HUDEP-2 (cell line): ENCODE measurements around the gene MIS18A.
"Not testable (repeated sequence)": the region's sequence is repeated elsewhere in the genome, so short reads cannot be mapped to it uniquely, and the experiment has no call there.

ENCODE experiments used
- DNase-seq, 76 experiments: peaks; one replicate each; lab custom pipeline; 2025; ENCODE audit not compliant: unreplicated experiment in 76 of 76; lab: John Stamatoyannopoulos, UW

The MIS18A gene

DNA sequence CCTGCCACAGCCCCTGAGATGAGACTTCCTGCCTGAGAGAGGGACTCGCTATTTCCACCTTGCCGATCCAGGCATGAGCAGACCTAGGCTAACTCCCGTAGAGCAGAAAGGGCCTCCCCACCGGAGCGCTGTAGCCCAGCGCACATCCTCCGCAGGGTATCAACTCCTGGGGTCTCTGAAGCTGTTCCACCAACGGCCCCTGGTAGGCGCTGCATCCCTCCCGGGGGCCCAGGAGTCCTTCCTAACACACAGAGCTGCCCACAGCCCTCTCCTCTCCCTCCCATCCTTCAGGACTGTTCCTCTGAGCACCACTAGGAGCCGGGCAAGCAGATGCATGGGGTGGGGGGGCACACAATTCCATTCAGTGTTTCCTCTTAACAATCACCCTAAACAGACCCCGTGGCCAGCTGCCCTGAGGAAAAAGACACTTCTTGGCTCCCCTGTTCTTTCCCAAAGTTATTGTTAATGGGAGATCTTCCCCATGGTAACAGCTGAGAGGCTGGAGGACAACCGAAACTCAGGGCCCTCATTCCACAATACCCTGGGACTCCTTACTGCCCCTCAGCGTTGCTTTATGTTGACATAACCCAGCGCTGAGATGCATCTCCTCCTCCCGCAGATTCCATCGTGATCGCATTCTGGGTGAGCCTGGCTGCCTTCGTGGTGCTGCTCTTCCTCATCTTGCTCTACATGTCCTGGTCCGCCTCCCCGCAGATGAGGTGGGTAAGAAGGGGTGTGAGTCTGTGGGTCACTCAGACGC is 27.4 kb upstream of the MIS18A start:
- DNase-seq = no peak

DNA sequence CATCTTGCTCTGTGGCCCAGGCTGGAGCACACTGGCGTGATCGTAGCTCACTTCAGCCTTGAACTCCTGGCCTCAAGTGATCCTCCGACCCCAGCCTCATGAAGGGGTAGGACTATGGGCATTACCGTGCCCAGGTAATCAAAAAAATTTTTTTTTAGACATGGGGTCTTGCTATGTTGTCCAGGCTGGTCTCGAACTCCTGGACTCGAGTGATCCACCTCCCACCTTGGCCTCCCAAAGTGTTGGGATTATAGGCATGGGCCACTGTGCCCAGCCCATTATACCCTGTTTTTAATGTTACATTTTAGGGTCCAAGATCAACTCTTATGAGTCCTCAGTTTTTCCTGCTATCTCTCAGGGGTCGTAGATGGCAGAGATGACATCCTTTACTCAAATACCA is 26.1 kb upstream of the MIS18A start:
- DNase-seq = no peak

DNA sequence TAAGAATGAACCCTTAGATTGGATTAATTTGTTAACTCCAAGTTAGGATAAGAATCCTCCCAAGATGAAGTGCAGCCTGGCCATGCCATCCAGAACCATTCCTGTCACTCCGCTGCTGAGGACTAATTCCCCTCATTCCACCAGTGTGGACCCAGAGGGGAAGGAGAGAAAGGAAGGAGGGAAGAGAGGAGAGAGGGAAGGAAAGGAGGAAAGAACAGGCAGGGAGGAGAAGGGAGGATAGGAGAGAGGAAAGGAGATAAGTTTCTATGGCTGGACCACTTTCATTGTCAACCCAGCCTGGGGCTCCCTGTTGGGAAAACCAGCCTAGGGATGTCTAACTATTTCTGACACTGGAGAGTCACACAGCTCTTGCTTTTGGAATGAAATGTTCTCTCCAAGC is 24.5 kb upstream of the MIS18A start:
- no peak for DNase-seq

DNA sequence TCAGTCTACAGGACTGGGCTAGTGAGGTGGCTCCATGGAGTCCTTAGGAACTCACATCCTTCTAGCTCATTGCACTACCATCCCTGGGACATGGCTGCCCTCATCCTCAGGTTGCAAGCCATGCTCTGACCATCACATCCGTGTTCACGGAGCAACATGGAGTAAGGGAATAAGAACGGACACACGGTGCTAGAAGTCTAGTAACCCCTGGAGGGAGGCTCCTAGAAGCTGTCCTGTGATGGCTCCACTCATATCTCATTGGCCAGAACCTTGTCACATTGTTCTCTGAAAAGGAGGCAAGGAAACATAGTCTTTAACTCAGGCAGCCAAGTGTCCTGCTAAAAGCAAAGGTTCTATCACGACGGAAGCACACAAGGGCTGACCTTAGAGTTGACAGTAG is 23.7 kb upstream of the MIS18A start:
- DNase-seq = no peak

DNA sequence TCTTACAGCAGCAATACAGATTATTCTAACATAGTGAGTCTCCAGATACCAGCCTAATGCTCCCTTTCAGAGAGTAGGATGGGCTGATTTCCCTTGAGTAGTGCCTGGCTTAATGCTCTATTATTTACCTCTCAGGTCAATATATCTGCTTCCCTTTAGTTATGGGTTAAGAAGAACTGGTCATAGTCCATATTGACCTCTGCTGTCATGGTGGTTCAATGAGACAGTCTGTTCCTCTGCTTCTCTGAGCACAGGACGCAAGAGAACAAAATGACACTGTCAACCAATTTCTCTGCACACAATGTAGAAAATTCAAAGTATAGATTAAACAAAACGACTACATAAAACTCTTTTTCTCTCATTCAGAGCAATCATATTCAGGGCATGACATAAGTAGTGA is 22.7 kb upstream of the MIS18A start:
- no peak for DNase-seq

DNA sequence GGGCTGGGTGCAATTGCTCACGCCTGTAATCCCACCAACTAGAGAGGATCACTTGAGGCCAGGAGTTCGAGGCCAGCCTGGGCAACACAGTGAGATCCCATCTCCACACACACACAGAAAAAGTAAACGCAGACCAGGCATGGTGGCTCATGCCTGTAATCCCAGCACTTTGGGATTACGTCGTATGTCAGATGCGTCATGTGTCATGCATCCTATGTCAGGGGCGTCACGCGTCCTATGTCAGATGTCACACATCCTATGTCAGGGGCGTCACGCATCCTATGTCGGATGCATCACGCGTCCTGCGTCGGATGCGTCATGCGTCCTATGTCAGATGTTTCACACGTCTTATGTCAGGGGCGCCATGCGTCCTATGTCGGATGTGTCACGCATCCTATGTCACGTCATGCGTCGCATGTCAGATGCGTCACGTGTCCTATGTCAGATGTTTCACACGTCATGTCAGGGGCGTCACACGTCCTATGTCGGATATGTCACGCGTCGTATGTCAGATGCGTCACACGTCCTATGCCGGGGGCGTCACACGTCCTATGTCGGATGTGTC is 21.4 kb upstream of the MIS18A start:
- DNase-seq = no peak

DNA sequence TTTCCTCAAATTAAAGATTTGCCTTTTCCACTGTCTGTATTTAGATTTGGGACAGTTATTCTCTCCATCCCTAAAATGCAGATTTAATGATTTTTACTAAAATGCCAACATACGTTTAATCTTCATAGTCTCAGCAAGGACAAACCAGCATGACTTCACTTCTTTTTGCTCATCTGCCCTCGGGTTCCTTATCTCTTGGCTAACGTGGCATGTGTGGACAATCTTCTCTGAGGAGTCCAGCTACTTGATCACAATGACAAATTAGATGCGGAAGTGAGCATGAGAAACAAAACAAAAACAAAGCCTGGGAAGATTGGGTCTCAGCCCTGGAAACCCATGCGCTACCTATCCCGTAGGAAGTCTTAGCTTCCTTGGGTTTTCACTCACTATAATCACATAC is 20.8 kb upstream of the MIS18A start:
- DNase-seq = no peak

DNA sequence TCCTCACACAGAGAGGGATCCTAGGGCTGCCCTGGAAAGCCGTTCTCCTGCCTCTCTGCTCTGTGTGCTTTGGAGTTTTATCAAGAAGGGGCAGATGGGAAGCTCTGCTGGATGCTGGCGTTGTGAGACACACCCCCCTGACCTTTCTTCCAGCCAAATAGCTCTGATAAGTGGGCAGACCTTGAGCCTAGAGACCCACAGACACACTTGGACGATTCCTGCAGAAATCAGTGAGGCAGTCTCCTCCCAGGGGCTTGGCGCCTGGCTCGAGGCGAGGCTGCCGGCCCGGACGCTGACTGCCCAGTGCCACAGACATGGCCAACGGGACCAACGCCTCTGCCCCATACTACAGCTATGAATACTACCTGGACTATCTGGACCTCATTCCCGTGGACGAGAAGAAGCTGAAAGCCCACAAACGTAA is 19.8 kb upstream of the MIS18A start, which contains the start of gene MRAP:
Gene MRAP, plus strand, starts transcription at position 198 of the 424 bp plus-strand sequence. Its CDS starts 117 bp downstream, at position 315.
- no peak for DNase-seq

DNA sequence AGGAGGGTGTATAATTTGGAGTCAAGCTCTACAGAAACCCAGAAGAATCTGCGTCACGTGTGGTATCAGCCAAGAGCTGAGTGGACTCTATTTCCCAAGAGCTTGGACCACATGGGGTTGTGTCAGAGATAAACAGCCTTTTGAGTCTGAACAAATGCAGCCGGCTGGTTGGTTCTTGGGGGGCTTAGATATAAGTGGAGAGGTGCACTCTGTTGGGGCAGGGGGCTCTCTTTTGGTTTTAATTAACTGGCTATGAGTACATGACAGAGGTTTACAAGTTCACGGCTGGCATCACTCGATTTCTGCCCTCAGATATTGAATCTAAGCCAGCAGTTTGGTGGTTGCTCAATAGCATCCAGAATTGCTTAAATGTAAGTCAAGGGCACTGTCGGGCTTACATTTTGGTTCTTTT is 19.3 kb upstream of the MIS18A start:
- DNase-seq = no peak

DNA sequence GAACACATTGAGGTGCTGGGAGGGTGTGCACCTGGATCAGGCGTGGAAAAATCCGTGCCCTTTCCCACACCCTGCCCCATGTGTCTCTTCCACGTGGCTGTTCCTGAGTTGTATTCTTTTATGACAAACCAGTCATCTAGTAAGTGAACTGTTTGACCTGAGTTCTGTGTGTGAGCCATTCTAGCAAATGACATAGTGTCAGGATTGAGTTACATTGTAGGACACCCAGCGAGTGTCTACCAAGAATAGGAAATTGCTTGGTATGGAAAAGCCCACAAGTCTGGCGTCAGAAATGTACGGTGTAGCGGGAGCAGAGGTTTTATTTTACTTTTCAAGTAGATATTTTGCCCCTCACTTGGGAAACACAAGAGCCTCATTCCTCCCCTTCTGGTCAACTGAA is 18.6 kb upstream of the MIS18A start:
- no peak for DNase-seq

DNA sequence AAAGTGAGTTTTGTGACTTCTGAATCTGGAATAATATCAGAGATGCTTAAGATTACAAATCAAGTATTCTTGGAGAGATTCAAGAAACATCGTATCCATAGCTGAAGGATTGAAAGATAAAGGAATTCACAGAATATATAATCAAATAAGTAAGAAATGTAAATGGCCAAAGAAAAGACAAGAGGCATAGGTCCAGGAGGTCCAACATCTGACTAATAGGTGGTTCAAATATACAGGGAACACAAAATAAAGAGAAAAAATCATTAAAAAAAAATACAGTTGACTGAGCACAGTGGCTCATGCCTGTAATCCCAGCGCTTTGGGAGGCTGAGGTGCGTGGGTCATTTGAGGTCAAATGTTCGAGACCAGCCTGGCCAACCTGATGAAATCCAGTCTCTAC is 6.6 kb upstream of the MIS18A start:
- no peak for DNase-seq

DNA sequence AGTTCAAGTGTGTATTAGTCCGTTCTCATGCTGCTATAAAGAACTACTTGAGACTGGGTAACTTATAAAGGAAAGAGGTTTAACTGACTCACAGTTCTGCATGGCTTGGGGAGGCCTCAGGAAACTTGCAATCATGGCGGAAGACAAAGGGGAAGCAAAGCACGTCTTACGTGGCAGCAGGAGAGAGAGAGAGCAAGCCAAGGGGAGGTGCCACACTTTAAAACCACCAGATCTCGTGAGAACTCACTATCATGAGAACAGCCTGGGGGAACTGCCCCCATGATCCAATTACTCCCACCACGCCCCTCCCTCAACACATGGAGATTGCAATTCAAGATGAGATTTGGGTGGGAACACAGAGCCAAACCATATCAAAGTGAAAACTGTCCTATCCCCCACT is 4.1 kb upstream of the MIS18A start:
- peak in 3 of 76 experiments; percentile 4 to 16 (median 10) for DNase-seq

DNA sequence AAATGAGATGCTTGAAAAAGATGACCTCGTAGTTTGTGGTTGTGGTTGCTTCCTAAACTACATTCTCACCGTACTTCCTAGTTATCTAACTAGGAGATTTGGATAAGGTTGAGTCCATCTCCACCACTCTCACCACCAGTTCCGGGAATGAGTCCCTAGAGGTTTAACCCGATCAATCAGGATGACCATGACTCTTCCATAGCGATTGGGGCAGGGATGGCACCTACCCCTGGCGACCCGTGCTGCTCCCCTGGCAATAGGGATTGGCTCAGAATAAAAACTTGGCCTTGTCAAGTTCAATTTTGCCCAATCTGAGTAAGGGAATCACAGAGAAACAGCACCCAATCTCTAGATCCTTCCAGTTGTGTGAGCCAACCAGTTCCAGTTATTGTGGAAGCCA is 2.7 kb upstream of the MIS18A start:
- DNase-seq = no peak

DNA sequence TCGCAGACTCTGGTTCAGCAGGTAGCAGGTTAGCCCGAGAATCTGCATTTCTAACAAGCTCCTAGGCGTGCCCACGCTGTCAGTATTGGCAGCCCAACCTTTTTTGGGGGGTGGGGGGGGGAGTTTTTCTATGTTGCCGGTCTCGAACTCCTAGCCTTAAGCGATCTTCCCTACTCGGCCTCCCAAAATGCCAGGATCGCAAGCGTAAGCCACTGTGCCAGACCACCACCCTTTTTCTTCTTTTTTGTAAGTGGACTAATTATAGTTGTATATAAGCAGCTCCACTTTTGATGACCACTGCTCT is 480 bp upstream of the MIS18A start:
- no peak for DNase-seq

DNA sequence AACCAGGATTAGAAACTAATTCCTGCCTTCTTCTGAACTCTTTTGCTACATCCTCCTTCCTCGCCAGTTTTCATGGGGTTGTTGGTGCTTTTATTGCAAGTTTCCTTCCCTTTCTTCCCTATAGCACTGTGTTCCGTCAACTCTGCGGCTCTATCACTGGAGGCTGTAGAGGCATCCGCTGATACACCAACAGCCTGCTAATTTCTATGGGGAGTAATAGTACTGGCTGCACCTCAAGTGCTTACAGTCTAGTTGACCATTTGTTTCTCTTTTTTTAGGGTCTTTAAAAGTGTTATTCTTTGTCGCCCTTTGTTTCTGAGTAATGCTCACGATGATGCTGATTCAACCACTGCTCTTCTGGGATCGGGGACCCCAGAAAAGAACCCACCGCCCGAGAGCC is 746 bp downstream of the MIS18A start:
- DNase-seq = peak in 18 of 76 experiments; percentile 5 to 32 (median 22)

DNA sequence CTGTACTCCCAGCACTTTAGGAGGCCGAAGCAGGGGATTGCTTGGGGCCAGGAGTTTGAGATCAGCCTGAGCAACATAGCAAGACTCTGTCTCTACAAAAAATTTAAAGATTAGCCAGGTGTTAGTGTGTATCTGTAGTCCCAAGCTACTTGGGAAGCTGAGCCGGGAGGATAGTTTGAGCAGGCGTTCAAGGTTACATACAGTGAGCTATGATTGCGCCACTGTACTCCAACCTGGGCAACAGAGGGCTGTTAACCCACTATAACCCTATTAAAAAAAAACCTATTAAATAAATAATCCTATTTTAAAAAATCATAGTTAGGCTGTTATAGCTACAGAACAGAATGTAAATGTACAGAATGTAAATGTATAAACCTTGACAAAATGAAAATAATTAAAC is 2.2 kb downstream of the MIS18A start:
- DNase-seq = no peak

DNA sequence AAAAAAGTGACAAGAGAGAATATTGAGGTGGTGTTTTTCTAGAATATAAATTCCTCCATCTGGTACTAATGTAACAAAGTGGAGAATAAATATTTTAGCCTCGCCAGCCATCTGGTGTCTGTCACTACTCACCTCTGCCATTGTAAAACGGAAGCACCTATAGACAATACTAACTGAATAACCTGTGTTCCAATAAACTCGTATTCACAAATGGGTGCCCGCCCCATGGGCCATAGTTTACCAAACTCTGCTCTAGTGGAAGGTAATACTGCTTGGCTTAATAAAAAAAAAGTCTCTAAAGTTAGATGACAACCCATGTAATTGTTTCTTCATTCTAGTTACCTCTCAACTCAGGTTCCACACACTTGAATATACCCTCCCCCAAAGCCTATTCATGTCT is 8.1 kb downstream of the MIS18A start:
- no peak for DNase-seq

DNA sequence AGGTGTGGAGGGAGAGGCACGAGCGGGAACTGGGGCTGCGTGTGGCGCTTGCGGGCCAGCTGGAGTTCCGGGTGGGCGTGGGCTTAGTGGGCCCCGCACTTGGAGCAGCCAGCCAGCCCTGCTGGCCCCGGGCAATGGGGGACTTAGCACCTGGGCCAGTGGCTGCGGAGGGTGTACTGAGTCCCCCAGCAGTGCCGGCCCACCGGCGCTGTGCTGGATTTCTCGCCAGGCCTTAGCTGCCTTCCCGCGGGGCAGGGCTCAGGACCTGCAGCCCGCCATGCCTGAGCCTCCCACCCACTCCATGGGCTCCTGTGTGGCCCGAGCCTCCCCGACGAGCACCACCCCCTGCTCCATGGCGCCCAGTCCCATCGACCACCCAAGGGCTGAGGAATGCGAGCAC is 13.5 kb downstream of the MIS18A start:
- not testable (repeated sequence) for DNase-seq

DNA sequence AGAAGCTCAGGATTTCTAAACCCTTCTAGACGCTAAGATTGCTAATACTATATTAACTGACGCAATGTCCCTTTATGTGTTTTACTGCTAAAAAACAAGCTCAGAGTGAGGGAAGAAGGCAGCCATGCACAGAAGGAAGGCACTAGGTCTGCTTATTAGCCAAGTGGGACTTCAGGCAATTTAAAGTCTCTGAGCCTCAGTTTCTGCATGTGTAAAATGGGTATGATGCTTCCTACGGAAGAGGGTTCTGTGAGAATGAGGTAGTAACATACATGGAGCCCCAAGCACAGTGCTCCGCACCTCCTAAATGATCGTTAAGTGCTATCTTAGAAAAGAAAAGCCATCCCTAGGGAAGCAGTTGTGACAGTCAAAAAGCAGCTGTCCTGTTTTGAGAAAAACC is 16.9 kb downstream of the MIS18A start:
- no peak for DNase-seq

DNA sequence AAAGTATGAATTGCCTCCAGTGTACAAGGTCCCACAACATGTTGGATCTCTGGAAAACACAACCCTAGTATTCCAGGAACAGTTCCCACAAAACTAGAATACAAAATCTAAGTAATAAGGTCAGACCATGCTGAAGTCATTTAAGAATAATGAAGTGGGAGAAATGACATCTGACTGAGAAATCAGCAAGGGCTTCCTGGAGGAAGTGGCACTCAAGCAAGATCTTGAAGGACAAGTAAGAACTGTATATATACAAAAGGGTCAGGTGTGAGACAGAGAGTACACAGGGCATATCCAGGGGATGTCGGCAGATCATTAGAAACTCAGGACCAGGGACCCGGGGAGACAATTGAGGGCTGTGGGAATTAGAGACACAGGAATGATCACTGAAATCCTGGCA is 18.7 kb downstream of the MIS18A start:
- no peak for DNase-seq

DNA sequence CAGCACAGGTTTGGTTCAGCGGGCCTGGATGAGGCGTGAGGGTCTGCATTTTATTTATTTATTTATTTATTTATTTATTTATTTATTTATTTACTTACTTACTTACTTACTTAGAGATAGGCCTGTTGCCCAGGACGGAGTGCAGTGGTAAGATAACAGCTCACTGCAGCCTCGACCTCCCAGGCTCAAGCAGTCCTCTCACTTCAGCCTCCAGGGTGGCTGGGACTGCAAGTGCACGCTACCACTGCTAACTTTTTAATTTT is 20.1 kb downstream of the MIS18A start:
- not testable (repeated sequence) for DNase-seq

DNA sequence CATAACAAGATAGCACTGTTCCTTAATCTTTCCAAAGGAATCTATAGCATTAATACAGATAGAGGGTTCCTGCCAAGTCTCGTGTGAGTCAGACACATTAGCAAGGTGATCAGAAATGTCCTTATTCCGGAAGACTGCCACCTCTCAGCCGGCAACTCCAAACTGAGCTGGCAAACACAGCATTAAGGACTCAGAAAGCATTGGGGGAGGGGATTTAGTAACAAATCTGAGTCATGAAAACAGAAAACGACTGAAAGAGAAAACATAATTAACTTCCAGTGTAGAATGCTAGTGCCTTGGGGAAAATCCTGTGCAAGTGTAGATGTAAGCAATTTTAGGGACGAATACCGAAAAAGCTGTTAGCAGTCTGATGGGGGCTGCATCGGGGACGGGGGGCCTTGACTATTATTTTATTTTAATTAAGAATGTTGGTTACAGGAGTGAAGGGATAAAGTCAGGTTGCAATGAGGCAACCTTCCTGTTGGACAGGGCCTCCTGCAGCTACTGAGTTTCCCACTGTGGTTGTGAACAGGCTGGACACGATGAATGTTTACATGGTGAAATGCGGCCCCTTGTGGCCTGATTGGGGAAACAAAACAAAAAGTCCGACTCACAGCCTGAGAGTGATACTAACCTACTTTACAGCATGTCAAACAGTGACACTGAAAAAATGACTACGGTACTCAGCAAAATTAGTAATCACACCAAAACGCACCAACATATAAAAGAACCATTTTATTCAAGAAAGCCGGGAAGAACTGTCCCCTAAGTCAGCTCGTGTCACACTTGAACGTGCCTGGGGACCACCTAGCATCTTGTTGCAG is 20.7 kb downstream of the MIS18A start:
- DNase-seq = peak in 74 of 76 experiments; percentile 20 to 89 (median 73)
